PC-3 (cell line): ENCODE results near the gene CEACAM19. TPM values are rescaled to one million over a fixed set of nuclear protein-coding genes. Genes with fewer than 3 reads are reported as not detected.

Source experiments
- ATAC-seq: fragments of 200-7000 bp; cut with Tn5 transposase; 2 replicates; pipeline ENCODE4 v1.9.1; 2020; ENCODE audit warnings: mild to moderate bottlenecking, moderate library complexity
- BruUV-seq: library from RNA; stranded (reverse); fragments of 400-500 nt; replicated peaks from 2 replicates; lab custom pipeline; 2021; lab: Mats Ljungman, UMichigan
- CTCF ChIA-PET: fragments of 300-600 bp; sonication (Branson Sonifier 250); formaldehyde crosslinking; loops from one replicate; lab custom pipeline; 2022; ENCODE audit warnings: antibody characterized with exemption; lab: Charles Lee
- POLR2A ChIA-PET: fragments of 300-600 bp; sonication (Branson Sonifier 250); formaldehyde crosslinking; loops from one replicate; lab custom pipeline; 2022; ENCODE audit warnings: antibody characterized with exemption; ENCODE audit not compliant: unreplicated experiment; lab: Charles Lee
- DNase-seq: peaks from one replicate; pipeline ENCODE4 v3.0.0-alpha.2; 2015
- H2AFZ ChIP-seq: fragments of 300-600 bp; sonication (generic); 2 replicates; pipeline ENCODE4 v1.6.0; 2016; ENCODE audit warnings: antibody characterized with exemption, low read length
- H3F3A ChIP-seq: fragments of 300-600 bp; sonication (generic); one replicate; pipeline ENCODE4 v1.6.0; 2017; ENCODE audit warnings: antibody characterized with exemption, low read length, control low read depth, mild to moderate bottlenecking; ENCODE audit not compliant: unreplicated experiment
- H3K27ac ChIP-seq: fragments of 300-600 bp; sonication (generic); 2 replicates; pipeline ENCODE4 v1.5.1; 2016; ENCODE audit warnings: mild to moderate bottlenecking, low read length
- H3K27me3 ChIP-seq: fragments of 300-600 bp; sonication (generic); 2 replicates; pipeline ENCODE4 v1.6.1; 2016; ENCODE audit warnings: low read length, mixed read lengths
- H3K36me3 ChIP-seq: fragments of 300-600 bp; sonication (generic); 2 replicates; pipeline ENCODE4 v1.6.1; 2016; ENCODE audit warnings: low read depth, mixed run types, low read length, mixed read lengths
- H3K4me1 ChIP-seq: fragments of 300-600 bp; sonication (generic); 2 replicates; pipeline ENCODE4 v1.5.1; 2016; ENCODE audit warnings: low read length; ENCODE audit not compliant: insufficient read depth
- H3K4me2 ChIP-seq: fragments of 300-600 bp; sonication (generic); 2 replicates; pipeline ENCODE4 v1.6.0; 2016; ENCODE audit warnings: low read length
- H3K4me3 ChIP-seq: fragments of 300-600 bp; sonication (generic); 2 replicates; pipeline ENCODE4 v1.5.1; 2016; ENCODE audit warnings: mild to moderate bottlenecking, low read length, mixed read lengths
- H3K79me2 ChIP-seq: fragments of 300-600 bp; sonication (generic); 2 replicates; pipeline ENCODE4 v1.6.1; 2017; ENCODE audit warnings: low read length, mixed read lengths
- H3K9ac ChIP-seq: fragments of 300-600 bp; sonication (generic); 2 replicates; pipeline ENCODE4 v1.6.0; 2016; ENCODE audit warnings: mild to moderate bottlenecking, low read length
- H3K9me2 ChIP-seq: fragments of 300-600 bp; sonication (generic); replicated peaks from 2 replicates; pipeline ENCODE4 v1.6.1; 2016; ENCODE audit warnings: mixed run types, low read length, mixed read lengths
- H3K9me3 ChIP-seq: fragments of 300-600 bp; sonication (generic); 2 replicates; pipeline ENCODE4 v1.6.1; 2016; ENCODE audit warnings: low read length, mixed read lengths
- H4K20me1 ChIP-seq: fragments of 300-600 bp; sonication (generic); 2 replicates; pipeline ENCODE4 v1.6.1; 2016; ENCODE audit warnings: low read length, mixed read lengths
- EZH2 ChIP-seq: fragments of 300-600 bp; sonication (generic); IDR thresholded peaks from one replicate; pipeline ENCODE4 v1.6.1; 2017; ENCODE audit warnings: antibody characterized with exemption, mild to moderate bottlenecking, low read length; ENCODE audit not compliant: unreplicated experiment
- EZH2phosphoT487 ChIP-seq: fragments of 300-600 bp; sonication (generic); IDR thresholded peaks from 2 replicates; pipeline ENCODE4 v1.6.1; 2018; ENCODE audit warnings: mild to moderate bottlenecking, antibody characterized with exemption, low read length, borderline replicate concordance
- intact Hi-C: fragments of 100-400 bp; cut with micrococcal nuclease; formaldehyde crosslinking; loops from 2 replicates; pipeline ENCODE4 v1.9.0; 2023
- total RNA-seq: library from RNA; depleted of rRNA; stranded (reverse); fragments of >200 nt; gene quantifications from 2 replicates; pipeline ENCODE4 v1.2.3, GENCODE V29; 2014
- TF ChIP-seq, protein P1 (sequence below): fragments of 300-600 bp; sonication (generic); conservative IDR thresholded peaks from 2 replicates; pipeline ENCODE4 v1.5.1; 2017; ENCODE audit warnings: antibody characterized with exemption, low read depth, mild to moderate bottlenecking, low read length

Gene CEACAM19
- total RNA-seq, 1 experiment from 2014 or later, result 4.3 TPM

DNA sequence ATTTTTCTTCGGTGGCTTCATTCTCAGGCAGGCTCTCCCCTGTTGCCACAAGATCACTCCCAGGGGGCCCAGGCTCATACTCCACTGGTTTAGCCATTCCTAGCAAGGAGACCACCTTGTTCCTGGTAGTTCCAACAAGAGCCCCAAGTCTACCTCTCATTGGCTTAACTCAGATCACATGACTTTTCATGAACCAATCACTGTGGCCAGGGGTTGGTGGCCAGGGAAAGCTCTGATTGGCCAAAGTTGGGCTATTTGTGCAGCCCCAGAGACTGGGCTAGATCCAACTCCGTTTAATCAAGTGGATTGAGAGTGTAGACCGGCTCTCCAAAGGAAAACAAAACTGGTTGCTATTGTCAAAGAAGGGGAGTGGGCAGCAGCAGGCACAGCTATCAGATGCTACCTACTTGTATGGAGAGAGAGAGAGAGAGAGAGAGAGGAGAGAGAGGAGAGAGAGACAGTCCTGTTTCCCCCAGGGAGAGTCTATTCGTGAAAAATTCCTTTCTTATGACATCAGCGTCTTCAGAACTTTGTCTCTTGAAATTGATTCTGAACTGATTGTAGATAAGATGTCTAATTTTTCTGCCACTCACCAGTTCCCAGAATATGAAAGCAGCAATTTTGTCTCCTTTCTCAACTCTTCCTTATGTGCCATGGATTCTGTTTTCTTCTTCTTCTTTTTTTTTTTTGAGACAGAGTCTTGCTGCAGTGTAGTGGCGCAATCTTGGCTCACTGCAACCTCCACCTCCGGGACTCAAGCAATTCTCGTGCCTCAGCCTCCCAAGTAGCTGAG lies 5.9 kb downstream of the CEACAM19 start:
- intact Hi-C loops, result no loop called here
- Histone ChIP-seq H3K79me2 (no peaks in the 10 kb centered on the region), H3K9me3 (no peaks in the 10 kb centered on the region), H3K27ac (no peak overlapping the region), H3K9ac (no peak overlapping the region), H2AFZ (0 out of 2 replicates have a peak overlapping the region, but pooled peaks have one; percentile 34), H3F3A (no peaks in the 10 kb centered on the region), H3K9me2 (no peaks in the 10 kb centered on the region), H4K20me1 (no peaks in the 10 kb centered on the region), H3K4me3 (no peak overlapping the region), H3K36me3 (no peaks in the 10 kb centered on the region), H3K4me1 (peaks cover 12% of the 10 kb centered on the region; the same call in 1 of the 2 replicates), H3K4me2 (peak overlapping the region; percentile 48; the same call in 1 of the 2 replicates), H3K27me3 (no peaks in the 10 kb centered on the region)
- ATAC-seq (no peak), DNase-seq (peak; percentile 55)
- CTCF ChIA-PET, result no interaction called here
- POLR2A ChIA-PET, result interaction anchor here (0.5 kb wide), 1 partner anchor 115 kb away, joined by 4 read pairs; no protein-coding TSS in a partner anchor
- BruUV-seq, result no TSS peak
- TF ChIP-seq EZH2phosphoT487 (no peak), EZH2 (no peak)
- TF ChIP-seq, protein P1, sequence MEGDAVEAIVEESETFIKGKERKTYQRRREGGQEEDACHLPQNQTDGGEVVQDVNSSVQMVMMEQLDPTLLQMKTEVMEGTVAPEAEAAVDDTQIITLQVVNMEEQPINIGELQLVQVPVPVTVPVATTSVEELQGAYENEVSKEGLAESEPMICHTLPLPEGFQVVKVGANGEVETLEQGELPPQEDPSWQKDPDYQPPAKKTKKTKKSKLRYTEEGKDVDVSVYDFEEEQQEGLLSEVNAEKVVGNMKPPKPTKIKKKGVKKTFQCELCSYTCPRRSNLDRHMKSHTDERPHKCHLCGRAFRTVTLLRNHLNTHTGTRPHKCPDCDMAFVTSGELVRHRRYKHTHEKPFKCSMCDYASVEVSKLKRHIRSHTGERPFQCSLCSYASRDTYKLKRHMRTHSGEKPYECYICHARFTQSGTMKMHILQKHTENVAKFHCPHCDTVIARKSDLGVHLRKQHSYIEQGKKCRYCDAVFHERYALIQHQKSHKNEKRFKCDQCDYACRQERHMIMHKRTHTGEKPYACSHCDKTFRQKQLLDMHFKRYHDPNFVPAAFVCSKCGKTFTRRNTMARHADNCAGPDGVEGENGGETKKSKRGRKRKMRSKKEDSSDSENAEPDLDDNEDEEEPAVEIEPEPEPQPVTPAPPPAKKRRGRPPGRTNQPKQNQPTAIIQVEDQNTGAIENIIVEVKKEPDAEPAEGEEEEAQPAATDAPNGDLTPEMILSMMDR, result no peak

DNA sequence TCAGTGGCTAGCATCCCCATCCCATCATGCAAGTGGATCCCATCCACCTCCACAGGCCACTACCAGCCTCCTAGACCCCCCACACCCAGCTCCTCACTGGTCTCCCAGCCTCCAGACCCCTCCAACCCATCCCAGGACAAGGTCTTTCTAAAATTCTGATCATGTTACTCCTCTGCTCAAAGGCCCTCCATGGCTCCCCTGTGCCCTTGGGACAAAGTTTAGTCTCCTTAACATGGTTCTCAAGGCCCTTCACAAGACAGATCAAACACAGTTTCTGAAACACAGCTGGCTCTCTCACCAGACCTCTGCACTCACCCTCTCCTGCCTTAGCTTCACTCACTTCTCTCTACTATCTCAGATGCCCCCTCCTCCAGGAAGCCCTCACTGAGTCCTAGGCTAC lies 9.3 kb downstream of the CEACAM19 start:
- H3K79me2 ChIP-seq, result no peaks in the 10 kb centered on the region
- H3K4me3 ChIP-seq, result no peak overlapping the region
- no peaks in the 10 kb centered on the region for H3K9me2 ChIP-seq
- no peak overlapping the region for H3K9ac ChIP-seq
- intact Hi-C loops, result no loop called here
- no peaks in the 10 kb centered on the region for H3K9me3 ChIP-seq
- TF ChIP-seq, protein P1, result no peak
- TF ChIP-seq EZH2phosphoT487, result no peak
- TF ChIP-seq EZH2, result no peak
- no peaks in the 10 kb centered on the region for H3K27me3 ChIP-seq
- no peaks in the 10 kb centered on the region for H4K20me1 ChIP-seq
- ChIA-PET CTCF (no interaction called here), POLR2A (no interaction called here)
- ATAC-seq, result no peak
- peaks cover 21% of the 10 kb centered on the region for H3K4me1 ChIP-seq
- H3K36me3 ChIP-seq, result no peaks in the 10 kb centered on the region
- BruUV-seq, result no TSS peak
- H3K4me2 ChIP-seq, result no peak overlapping the region
- H2AFZ ChIP-seq, result no peak overlapping the region
- H3F3A ChIP-seq, result no peaks in the 10 kb centered on the region
- H3K27ac ChIP-seq, result no peak overlapping the region
- DNase-seq, result no peak
